ENCODE results near the gene MXD4.

Gene MXD4

GRCh38 chr4:2261853-2262144 lies at the start of gene MXD4:
Gene MXD4 (minus strand): TSS chr4:2262109. CDS start chr4:2261980, 129 bp downstream.
- no peak for DNase-seq (ENCODE audit: low spot score)

GRCh38 chr4:2306773-2307410 lies 45.0 kb upstream of the MXD4 start:
- no peak for DNase-seq (ENCODE audit: low spot score)

GRCh38 chr4:2305766-2306501 lies 44.0 kb upstream of the MXD4 start:
- no peak for DNase-seq (ENCODE audit: low spot score)

- no peak for DNase-seq (ENCODE audit: low spot score)
Measured at GRCh38 chr4:2304877-2305561, 43.1 kb upstream of the MXD4 start.

GRCh38 chr4:2304321-2304876 lies 42.5 kb upstream of the MXD4 start:
- DNase-seq (ENCODE audit: low spot score) = no peak

GRCh38 chr4:2303686-2304320 lies 41.9 kb upstream of the MXD4 start:
- no peak for DNase-seq (ENCODE audit: low spot score)

GRCh38 chr4:2303121-2303685 lies 41.3 kb upstream of the MXD4 start:
- DNase-seq (ENCODE audit: low spot score) = no peak

GRCh38 chr4:2302387-2303119 lies 40.6 kb upstream of the MXD4 start:
- DNase-seq (ENCODE audit: low spot score) = no peak

- DNase-seq (ENCODE audit: low spot score) = no peak
Measured at GRCh38 chr4:2301806-2302205, 39.9 kb upstream of the MXD4 start.

- no peak for DNase-seq (ENCODE audit: low spot score)
Measured at GRCh38 chr4:2301225-2301642, 39.3 kb upstream of the MXD4 start.

GRCh38 chr4:2300431-2301224 lies 38.7 kb upstream of the MXD4 start:
- DNase-seq (ENCODE audit: low spot score) = no peak

GRCh38 chr4:2299794-2300193 lies 37.9 kb upstream of the MXD4 start:
- DNase-seq (ENCODE audit: low spot score) = no peak

GRCh38 chr4:2298532-2298991 lies 36.7 kb upstream of the MXD4 start:
- no peak for DNase-seq (ENCODE audit: low spot score)

- DNase-seq (ENCODE audit: low spot score) = peak; percentile 69
Measured at GRCh38 chr4:2297606-2298531, 36.0 kb upstream of the MXD4 start.

- no peak for DNase-seq (ENCODE audit: low spot score)
Measured at GRCh38 chr4:2296631-2297601, 35.0 kb upstream of the MXD4 start.

GRCh38 chr4:2295900-2296442 lies 34.1 kb upstream of the MXD4 start:
- DNase-seq (ENCODE audit: low spot score) = no peak

GRCh38 chr4:2295500-2295899 lies 33.6 kb upstream of the MXD4 start:
- DNase-seq (ENCODE audit: low spot score) = no peak

GRCh38 chr4:2292646-2293108 lies 30.8 kb upstream of the MXD4 start:
- DNase-seq (ENCODE audit: low spot score) = no peak
